ENCODE results near the gene FADS2.

The FADS2 gene

DNA sequence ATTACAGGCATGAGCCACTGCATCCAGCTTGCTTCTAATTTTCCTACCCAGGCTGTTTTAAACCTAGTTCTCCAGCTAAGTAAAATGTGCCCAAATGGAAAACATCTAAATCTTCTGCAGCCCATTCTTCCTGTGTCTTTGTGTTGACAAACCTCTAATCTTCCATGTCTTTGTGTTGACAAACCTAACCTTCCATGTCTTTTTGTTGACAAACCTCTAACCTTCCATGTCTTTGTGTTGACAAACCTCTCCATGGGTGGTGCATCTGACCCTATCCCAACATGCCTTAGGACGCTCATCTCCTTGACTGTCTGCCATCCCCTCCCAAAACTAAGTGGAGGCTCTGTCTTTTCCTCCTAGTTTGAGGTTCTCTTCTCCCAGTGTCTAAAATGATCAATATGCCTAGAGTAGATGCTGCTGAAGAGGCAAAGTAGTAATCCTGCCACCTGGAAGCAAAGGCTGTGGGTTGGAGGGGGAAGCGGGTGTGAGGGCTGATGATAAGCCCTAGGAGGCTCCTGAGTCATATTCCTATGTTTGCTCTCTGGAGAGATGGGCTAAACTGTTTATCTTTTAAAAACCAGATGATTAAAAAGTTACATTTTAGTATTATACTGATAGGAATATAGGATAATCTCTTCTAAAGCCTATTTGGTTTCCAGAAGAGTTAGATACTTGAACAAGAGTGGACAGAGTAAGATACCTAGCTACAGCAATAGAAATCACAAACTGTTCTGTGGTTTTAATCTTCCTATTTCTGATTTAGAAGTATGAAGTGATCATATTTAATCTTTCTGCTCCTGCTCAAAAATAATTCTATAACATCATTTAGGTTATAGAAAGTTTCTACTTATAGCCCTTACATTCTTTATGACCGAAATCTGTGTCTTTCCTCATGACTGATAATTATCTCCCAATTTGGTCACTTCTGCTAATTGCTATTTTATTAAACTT lies 27.5 kb upstream of the FADS2 start:
- H3K4me3 ChIP-seq (ENCODE audit: low read length): no peak overlapping the region
- H3F3A ChIP-seq (ENCODE audit: control insufficient read depth, insufficient read depth): peaks cover 21% of the 10 kb centered on the region
- H3K79me2 ChIP-seq (ENCODE audit: control insufficient read depth, low read length): peaks cover 74% of the 10 kb centered on the region
- no peaks in the 10 kb centered on the region for H3K9me3 ChIP-seq (ENCODE audit: control insufficient read depth, insufficient read depth, low read length)
- H3K4me1 ChIP-seq (ENCODE audit: control insufficient read depth, low read length): peaks cover 22% of the 10 kb centered on the region
- H3K9me2 ChIP-seq (replicated peaks; ENCODE audit: control insufficient read depth, low read length): no peaks in the 10 kb centered on the region
- H4K20me1 ChIP-seq (ENCODE audit: control insufficient read depth, insufficient read depth, low read depth, low read length): peaks cover 13% of the 10 kb centered on the region
- no peak overlapping the region for H3K27ac ChIP-seq (ENCODE audit: low read depth, low read length)
- no peaks in the 10 kb centered on the region for H3K27me3 ChIP-seq (ENCODE audit: control insufficient read depth, low read length)
- H3K4me2 ChIP-seq (ENCODE audit: low read length): no peak overlapping the region
- no peak for TF ChIP-seq EZH2phosphoT487 (IDR thresholded peaks at IDR 0.05; ENCODE audit: borderline replicate concordance, low read length)
- TF ChIP-seq, protein P1, sequence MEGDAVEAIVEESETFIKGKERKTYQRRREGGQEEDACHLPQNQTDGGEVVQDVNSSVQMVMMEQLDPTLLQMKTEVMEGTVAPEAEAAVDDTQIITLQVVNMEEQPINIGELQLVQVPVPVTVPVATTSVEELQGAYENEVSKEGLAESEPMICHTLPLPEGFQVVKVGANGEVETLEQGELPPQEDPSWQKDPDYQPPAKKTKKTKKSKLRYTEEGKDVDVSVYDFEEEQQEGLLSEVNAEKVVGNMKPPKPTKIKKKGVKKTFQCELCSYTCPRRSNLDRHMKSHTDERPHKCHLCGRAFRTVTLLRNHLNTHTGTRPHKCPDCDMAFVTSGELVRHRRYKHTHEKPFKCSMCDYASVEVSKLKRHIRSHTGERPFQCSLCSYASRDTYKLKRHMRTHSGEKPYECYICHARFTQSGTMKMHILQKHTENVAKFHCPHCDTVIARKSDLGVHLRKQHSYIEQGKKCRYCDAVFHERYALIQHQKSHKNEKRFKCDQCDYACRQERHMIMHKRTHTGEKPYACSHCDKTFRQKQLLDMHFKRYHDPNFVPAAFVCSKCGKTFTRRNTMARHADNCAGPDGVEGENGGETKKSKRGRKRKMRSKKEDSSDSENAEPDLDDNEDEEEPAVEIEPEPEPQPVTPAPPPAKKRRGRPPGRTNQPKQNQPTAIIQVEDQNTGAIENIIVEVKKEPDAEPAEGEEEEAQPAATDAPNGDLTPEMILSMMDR (IDR thresholded peaks at IDR 0.05; ENCODE audit: low read depth, low read length, poor library complexity, severe bottlenecking): no peak
- H3K36me3 ChIP-seq (ENCODE audit: control insufficient read depth, low read length): peaks cover 97% of the 10 kb centered on the region

DNA sequence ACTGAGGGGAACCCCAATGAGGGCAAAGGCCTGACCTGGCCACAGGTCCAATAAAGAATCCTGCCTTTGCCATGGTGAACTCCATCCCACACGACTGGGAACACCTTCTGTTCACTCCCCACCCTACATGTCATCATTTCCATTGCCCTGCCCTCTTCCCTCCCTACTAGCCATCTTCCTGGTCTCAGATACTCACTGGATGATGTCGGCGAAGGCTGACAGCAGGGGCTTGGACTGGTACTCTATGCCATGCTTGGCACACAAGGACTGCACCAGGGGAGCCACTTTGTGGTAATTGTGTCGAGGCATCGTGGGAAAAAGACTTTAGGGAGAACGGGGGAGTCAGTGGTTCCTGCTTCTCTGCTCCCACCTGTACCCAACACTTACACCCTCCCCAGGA lies 25.5 kb upstream of the FADS2 start:
- H3K36me3 ChIP-seq (ENCODE audit: control insufficient read depth, low read length): peaks cover 94% of the 10 kb centered on the region
- no peaks in the 10 kb centered on the region for H3K9me3 ChIP-seq (ENCODE audit: control insufficient read depth, insufficient read depth, low read length)
- no peak for TF ChIP-seq EZH2phosphoT487 (IDR thresholded peaks at IDR 0.05; ENCODE audit: borderline replicate concordance, low read length)
- TF ChIP-seq, protein P1 (IDR thresholded peaks at IDR 0.05; ENCODE audit: low read depth, low read length, poor library complexity, severe bottlenecking): no peak
- H3K9me2 ChIP-seq (replicated peaks; ENCODE audit: control insufficient read depth, low read length): no peaks in the 10 kb centered on the region
- peaks cover 6% of the 10 kb centered on the region; the same call in 1 of the 2 replicates for H4K20me1 ChIP-seq (ENCODE audit: control insufficient read depth, insufficient read depth, low read depth, low read length)
- peaks cover 13% of the 10 kb centered on the region for H3F3A ChIP-seq (ENCODE audit: control insufficient read depth, insufficient read depth)
- no peak overlapping the region for H3K4me3 ChIP-seq (ENCODE audit: low read length)
- no peaks in the 10 kb centered on the region for H3K27me3 ChIP-seq (ENCODE audit: control insufficient read depth, low read length)
- peaks cover 10% of the 10 kb centered on the region for H3K4me1 ChIP-seq (ENCODE audit: control insufficient read depth, low read length)
- H3K4me2 ChIP-seq (ENCODE audit: low read length): no peak overlapping the region
- peaks cover 54% of the 10 kb centered on the region for H3K79me2 ChIP-seq (ENCODE audit: control insufficient read depth, low read length)
- H3K27ac ChIP-seq (ENCODE audit: low read depth, low read length): no peak overlapping the region

DNA sequence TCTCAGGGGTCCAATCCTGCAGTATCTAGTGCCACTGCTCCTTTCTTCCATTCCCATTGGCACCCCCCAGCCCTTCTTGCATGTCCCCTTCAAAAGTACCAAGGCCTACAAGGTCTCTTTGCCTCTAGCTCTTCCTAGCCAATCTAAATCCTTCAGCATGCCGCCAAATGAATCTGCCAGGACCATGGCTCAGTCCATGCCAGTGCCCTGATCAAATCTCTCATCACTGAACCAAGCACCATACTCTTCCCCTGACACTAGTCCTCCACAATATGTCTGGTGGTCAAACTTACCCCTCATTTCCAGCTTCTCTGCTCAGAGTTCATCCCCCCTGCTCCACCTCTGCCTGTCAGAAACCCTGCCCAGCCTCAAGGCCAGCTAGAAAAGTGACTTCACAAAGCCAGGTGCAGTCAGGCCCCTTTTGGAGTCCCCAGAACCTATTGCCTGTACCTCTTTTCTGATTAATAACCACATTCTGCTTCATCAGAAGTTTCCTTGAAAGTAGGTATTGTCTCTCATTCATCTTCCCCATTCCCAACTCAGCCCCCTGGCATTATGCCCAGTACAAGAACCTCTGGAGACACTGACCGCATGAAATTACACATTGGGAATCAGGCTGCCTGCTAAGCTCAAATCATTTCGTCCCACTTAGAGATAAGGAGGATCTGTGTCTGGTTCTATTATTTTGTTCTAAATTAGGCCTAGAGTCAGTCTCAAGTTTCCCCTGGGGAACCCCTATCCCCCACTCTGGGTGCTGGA lies 24.0 kb upstream of the FADS2 start:
- Histone ChIP-seq H3K36me3 (ENCODE audit: control insufficient read depth, low read length) (peaks cover 96% of the 10 kb centered on the region), H3K9me2 (replicated peaks; ENCODE audit: control insufficient read depth, low read length) (no peaks in the 10 kb centered on the region), H3K4me2 (ENCODE audit: low read length) (no peak overlapping the region), H3K4me1 (ENCODE audit: control insufficient read depth, low read length) (no peaks in the 10 kb centered on the region), H3K27me3 (ENCODE audit: control insufficient read depth, low read length) (no peaks in the 10 kb centered on the region), H3K27ac (ENCODE audit: low read depth, low read length) (no peak overlapping the region), H3K9me3 (ENCODE audit: control insufficient read depth, insufficient read depth, low read length) (no peaks in the 10 kb centered on the region), H3K4me3 (ENCODE audit: low read length) (no peak overlapping the region), H4K20me1 (ENCODE audit: control insufficient read depth, insufficient read depth, low read depth, low read length) (no peaks in the 10 kb centered on the region; the same call in 1 of the 2 replicates), H3K79me2 (ENCODE audit: control insufficient read depth, low read length) (peaks cover 39% of the 10 kb centered on the region), H3F3A (ENCODE audit: control insufficient read depth, insufficient read depth) (peaks cover 10% of the 10 kb centered on the region)
- no peak for TF ChIP-seq EZH2phosphoT487 (IDR thresholded peaks at IDR 0.05; ENCODE audit: borderline replicate concordance, low read length)
- TF ChIP-seq, protein P1 (IDR thresholded peaks at IDR 0.05; ENCODE audit: low read depth, low read length, poor library complexity, severe bottlenecking): no peak
